ENCODE results near the gene NME9. TPM values are rescaled to one million over a fixed set of nuclear protein-coding genes. Genes with fewer than 3 reads are reported as not detected.

Gene NME9
- total and polyA plus RNA-seq, 11 donors = not detected

DNA sequence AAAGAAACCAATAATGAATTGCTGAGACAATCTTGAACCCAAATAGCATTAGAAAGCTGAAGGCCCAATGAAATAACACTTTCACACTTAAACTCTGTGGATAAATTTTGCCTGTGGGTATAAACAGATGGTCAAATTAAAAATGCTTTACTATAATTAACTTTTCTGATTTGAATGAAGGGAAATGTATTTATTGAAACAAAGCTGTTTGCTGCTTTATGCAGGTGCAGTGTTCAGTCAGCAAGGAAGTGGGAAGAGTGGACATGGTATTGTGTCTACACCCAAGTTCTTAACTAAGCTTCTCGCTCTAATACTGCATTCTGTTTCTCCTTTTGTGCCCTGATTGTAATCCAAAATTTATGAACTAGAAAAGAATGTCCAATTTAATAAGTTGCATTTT is 31.8 kb downstream of the NME9 start:
- intact Hi-C loops (cut with DNase I) = no loop called here
- Histone ChIP-seq H3K27me3 (no peaks in the 10 kb centered on the region), H3K4me1 (no peaks in the 10 kb centered on the region), H3K4me3 (no peak overlapping the region), H3K9me3 (no peaks in the 10 kb centered on the region), H3K36me3 (peaks cover 0 to 62% (median 54%) of the 10 kb centered on the region in 9 donors), H3K27ac (no peak overlapping the region)
- WGBS, 4 donors = 85 to 98% (median 96%) methylated on average over 1 of the region's 1 CpG
- DNase-seq (no peak), ATAC-seq (no peak)
- TF ChIP-seq, protein P1, sequence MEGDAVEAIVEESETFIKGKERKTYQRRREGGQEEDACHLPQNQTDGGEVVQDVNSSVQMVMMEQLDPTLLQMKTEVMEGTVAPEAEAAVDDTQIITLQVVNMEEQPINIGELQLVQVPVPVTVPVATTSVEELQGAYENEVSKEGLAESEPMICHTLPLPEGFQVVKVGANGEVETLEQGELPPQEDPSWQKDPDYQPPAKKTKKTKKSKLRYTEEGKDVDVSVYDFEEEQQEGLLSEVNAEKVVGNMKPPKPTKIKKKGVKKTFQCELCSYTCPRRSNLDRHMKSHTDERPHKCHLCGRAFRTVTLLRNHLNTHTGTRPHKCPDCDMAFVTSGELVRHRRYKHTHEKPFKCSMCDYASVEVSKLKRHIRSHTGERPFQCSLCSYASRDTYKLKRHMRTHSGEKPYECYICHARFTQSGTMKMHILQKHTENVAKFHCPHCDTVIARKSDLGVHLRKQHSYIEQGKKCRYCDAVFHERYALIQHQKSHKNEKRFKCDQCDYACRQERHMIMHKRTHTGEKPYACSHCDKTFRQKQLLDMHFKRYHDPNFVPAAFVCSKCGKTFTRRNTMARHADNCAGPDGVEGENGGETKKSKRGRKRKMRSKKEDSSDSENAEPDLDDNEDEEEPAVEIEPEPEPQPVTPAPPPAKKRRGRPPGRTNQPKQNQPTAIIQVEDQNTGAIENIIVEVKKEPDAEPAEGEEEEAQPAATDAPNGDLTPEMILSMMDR (IDR thresholded peaks at IDR 0.05) = no peak
- TF ChIP-seq POLR2A (IDR thresholded peaks at IDR 0.05) = no peak

DNA sequence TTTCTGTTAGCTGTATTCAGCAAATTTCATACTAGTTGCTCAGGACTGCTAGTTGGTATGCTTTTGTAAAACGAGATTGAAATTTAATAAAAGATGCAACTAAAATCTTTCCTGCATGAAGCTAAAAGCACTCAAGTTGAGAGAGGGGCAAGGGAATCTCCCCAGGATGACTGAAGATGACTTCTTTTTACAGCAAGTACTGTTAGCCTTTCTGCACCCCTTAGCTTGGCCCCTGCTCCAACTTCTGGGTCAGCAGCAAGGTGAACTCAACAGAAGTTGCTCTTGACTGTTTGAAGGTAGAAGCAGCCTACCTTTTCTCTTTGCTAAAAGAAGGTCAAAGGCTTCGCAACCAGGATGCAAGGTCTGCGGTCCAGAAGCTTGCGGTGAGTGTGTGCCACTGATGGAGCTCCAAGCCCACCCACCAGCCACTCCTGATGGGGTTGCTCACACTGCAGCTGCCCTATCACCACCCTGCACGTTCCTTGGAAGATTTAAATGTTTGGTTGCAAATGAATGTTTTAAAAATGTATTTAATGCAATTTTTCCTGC is 32.5 kb downstream of the NME9 start:
- no peaks in the 10 kb centered on the region for H3K4me1 ChIP-seq
- no peak overlapping the region for H3K27ac ChIP-seq
- no peaks in the 10 kb centered on the region for H3K9me3 ChIP-seq
- H3K4me3 ChIP-seq = no peak overlapping the region
- intact Hi-C loops (cut with DNase I) = no loop called here
- peaks cover 0 to 70% (median 61%) of the 10 kb centered on the region in 9 donors for H3K36me3 ChIP-seq
- no peak for TF ChIP-seq POLR2A (IDR thresholded peaks at IDR 0.05)
- TF ChIP-seq, protein P1 (IDR thresholded peaks at IDR 0.05) = no peak
- H3K27me3 ChIP-seq = no peaks in the 10 kb centered on the region
- 87 to 95% (median 94%) methylated on average over 5 of the region's 5 CpGs for WGBS, 4 donors
- no peak for ATAC-seq
- no peak for DNase-seq

DNA sequence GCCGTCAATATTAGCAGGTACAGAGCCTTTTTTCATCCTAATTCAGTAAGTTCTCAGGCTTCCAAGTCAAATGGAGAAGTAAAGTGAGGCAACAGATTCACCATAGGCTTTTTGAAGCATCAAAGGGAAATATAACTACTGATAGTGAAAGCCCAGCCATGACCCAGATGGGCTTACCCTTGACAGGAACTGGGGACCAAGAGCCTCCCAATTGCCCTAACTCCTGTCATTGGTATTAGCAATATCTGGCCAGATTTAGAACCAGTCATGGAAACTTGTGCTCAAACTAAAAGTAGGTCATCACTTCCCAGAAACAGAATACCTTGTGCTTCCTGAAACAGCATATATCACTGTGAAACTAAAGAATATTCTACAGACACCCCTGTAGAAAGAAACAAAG is 33.0 kb downstream of the NME9 start:
- no peaks in the 10 kb centered on the region for H3K4me1 ChIP-seq
- DNase-seq (no peak), ATAC-seq (no peak)
- H3K27me3 ChIP-seq = no peaks in the 10 kb centered on the region
- 94 to 100% (median 97%) methylated on average over 1 of the region's 1 CpG for WGBS, 4 donors
- intact Hi-C loops (cut with DNase I) = no loop called here
- no peak overlapping the region for H3K4me3 ChIP-seq
- TF ChIP-seq, protein P1 (IDR thresholded peaks at IDR 0.05) = no peak
- no peak for TF ChIP-seq POLR2A (IDR thresholded peaks at IDR 0.05)
- peaks cover 0 to 75% (median 66%) of the 10 kb centered on the region in 9 donors for H3K36me3 ChIP-seq
- H3K27ac ChIP-seq = no peak overlapping the region
- no peaks in the 10 kb centered on the region for H3K9me3 ChIP-seq

DNA sequence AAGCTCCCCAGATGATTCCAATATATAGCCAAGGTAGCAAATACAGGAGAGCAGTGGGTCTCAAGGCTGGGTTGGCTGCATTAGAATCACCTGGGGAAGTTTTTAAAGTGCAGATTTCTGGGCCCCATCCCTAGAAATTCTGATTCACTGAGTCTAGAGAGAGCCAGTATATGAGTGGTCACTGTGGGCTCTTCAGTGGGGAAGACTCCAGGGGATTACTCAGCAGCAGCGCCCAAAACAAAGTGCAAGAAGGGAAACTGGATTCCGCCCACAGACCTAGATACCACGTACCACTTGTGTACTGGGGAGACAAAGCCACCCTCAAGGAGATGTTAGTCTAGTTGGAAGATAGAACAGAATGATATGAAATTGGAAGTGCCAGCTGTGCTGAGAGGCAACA is 40.0 kb downstream of the NME9 start:
- no peak for DNase-seq

More for the DNA sequence above, 40.0 kb downstream of the NME9 start:
- TF ChIP-seq POLR2A (IDR thresholded peaks at IDR 0.05) = no peak
- TF ChIP-seq, protein P1 (IDR thresholded peaks at IDR 0.05) = no peak
- Histone ChIP-seq H3K27ac (no peak overlapping the region), H3K4me3 (no peak overlapping the region), H3K27me3 (no peaks in the 10 kb centered on the region), H3K9me3 (no peaks in the 10 kb centered on the region), H3K36me3 (peaks cover 0 to 100% (median 96%) of the 10 kb centered on the region in 9 donors), H3K4me1 (no peaks in the 10 kb centered on the region)
- intact Hi-C loops (cut with DNase I) = no loop called here
- no peak for ATAC-seq
- 97 to 100% (median 98%) methylated on average over 3 of the region's 3 CpGs for WGBS, 4 donors
